MM.1S (cell line): ENCODE results near the gene CACNA1G.

ENCODE experiments used
- DNase-seq: peaks from one replicate; pipeline ENCODE4 v3.0.0-alpha.2; 2015
- H2AFZ ChIP-seq: fragments of 300-600 bp; sonication (generic); 2 replicates; pipeline ENCODE4 v1.6.0; 2016; ENCODE audit warnings: antibody characterized with exemption, low read length
- H3F3A ChIP-seq: fragments of 300-600 bp; sonication (generic); 2 replicates; pipeline ENCODE4 v1.6.1; 2016; ENCODE audit warnings: mild to moderate bottlenecking, antibody characterized with exemption, low read length, moderate library complexity, mixed read lengths; ENCODE audit not compliant: insufficient read depth
- H3K27ac ChIP-seq: fragments of 300-600 bp; sonication (generic); 2 replicates; pipeline ENCODE4 v1.5.1; 2016; ENCODE audit warnings: mild to moderate bottlenecking, low read length
- H3K27me3 ChIP-seq: fragments of 300-600 bp; sonication (generic); replicated peaks from 2 replicates; pipeline ENCODE4 v1.6.0; 2016; ENCODE audit warnings: low read length; ENCODE audit not compliant: insufficient read depth
- H3K36me3 ChIP-seq: fragments of 300-600 bp; sonication (generic); replicated peaks from 2 replicates; pipeline ENCODE4 v1.6.1; 2016; ENCODE audit warnings: mild to moderate bottlenecking, low read length, mixed read lengths; ENCODE audit not compliant: insufficient read depth
- H3K4me1 ChIP-seq: fragments of 300-600 bp; sonication (generic); 2 replicates; pipeline ENCODE4 v1.6.1; 2016; ENCODE audit warnings: low read length, mixed read lengths
- H3K4me2 ChIP-seq: fragments of 300-600 bp; sonication (generic); 2 replicates; pipeline ENCODE4 v1.6.0; 2016; ENCODE audit warnings: low read depth, low read length
- H3K4me3 ChIP-seq: fragments of 300-600 bp; sonication (generic); 2 replicates; pipeline ENCODE4 v1.5.1; 2016; ENCODE audit warnings: low read length, mixed read lengths
- H3K79me2 ChIP-seq: fragments of 300-600 bp; sonication (generic); 2 replicates; pipeline ENCODE4 v1.6.1; 2016; ENCODE audit warnings: mixed run types, low read length, mixed read lengths
- H3K9ac ChIP-seq: fragments of 300-600 bp; sonication (generic); 2 replicates; pipeline ENCODE4 v1.6.1; 2016; ENCODE audit warnings: low read length, mixed read lengths
- H3K9me2 ChIP-seq: fragments of 300-600 bp; sonication (generic); replicated peaks from 2 replicates; pipeline ENCODE4 v1.6.1; 2016; ENCODE audit warnings: mild to moderate bottlenecking, low read length, mixed read lengths; ENCODE audit not compliant: insufficient read depth
- H3K9me3 ChIP-seq: fragments of 300-600 bp; sonication (generic); replicated peaks from 2 replicates; pipeline ENCODE4 v1.6.1; 2016; ENCODE audit warnings: mild to moderate bottlenecking, low read length, mixed read lengths; ENCODE audit not compliant: insufficient read depth
- H4K20me1 ChIP-seq: fragments of 300-600 bp; sonication (generic); 2 replicates; pipeline ENCODE4 v1.6.1; 2016; ENCODE audit warnings: mild to moderate bottlenecking, low read length, moderate library complexity, mixed read lengths; ENCODE audit not compliant: insufficient read depth
- EZH2 ChIP-seq: fragments of 300-600 bp; sonication (generic); optimal IDR thresholded peaks from 2 replicates; pipeline ENCODE3; 2017; ENCODE audit warnings: low read depth, mild to moderate bottlenecking, antibody characterized with exemption, low read length, mixed read lengths
- EZH2phosphoT487 ChIP-seq: fragments of 300-600 bp; sonication (generic); IDR thresholded peaks from 2 replicates; pipeline ENCODE4 v1.6.1; 2018; ENCODE audit warnings: antibody characterized with exemption, low read length
- TF ChIP-seq, protein P1 (sequence below): fragments of 300-600 bp; sonication (generic); IDR thresholded peaks from 2 replicates; pipeline ENCODE4 v1.5.1; 2016; ENCODE audit warnings: antibody characterized with exemption, low read length, mixed read lengths

The CACNA1G gene

DNA sequence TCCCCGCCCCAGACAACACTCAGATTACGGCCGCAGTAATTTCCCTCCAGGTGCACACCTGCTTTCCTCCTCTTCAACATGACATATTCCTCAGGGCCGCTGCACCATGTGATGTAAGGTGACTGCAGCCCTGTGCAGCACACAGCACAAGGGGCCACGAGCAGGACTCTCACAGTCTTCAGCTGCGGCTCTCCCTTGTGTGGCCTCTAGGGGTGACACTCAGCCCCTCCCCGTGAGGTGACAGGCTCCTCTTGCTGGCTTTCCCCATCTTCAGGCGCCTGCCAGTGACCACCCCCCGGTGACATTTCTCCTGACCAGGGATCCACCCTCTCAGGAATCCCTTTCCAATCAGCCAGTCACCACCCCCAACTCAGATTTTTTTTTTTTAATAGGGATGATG, 42.8 kb downstream of the CACNA1G start:
- no peaks in the 10 kb centered on the region for H3K79me2 ChIP-seq
- TF ChIP-seq, protein P1, sequence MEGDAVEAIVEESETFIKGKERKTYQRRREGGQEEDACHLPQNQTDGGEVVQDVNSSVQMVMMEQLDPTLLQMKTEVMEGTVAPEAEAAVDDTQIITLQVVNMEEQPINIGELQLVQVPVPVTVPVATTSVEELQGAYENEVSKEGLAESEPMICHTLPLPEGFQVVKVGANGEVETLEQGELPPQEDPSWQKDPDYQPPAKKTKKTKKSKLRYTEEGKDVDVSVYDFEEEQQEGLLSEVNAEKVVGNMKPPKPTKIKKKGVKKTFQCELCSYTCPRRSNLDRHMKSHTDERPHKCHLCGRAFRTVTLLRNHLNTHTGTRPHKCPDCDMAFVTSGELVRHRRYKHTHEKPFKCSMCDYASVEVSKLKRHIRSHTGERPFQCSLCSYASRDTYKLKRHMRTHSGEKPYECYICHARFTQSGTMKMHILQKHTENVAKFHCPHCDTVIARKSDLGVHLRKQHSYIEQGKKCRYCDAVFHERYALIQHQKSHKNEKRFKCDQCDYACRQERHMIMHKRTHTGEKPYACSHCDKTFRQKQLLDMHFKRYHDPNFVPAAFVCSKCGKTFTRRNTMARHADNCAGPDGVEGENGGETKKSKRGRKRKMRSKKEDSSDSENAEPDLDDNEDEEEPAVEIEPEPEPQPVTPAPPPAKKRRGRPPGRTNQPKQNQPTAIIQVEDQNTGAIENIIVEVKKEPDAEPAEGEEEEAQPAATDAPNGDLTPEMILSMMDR = peak; percentile 47
- TF ChIP-seq EZH2phosphoT487 = no peak
- no peak for TF ChIP-seq EZH2
- H3K9me2 ChIP-seq = no peaks in the 10 kb centered on the region
- no peak overlapping the region for H3K9ac ChIP-seq
- H3K36me3 ChIP-seq = no peaks in the 10 kb centered on the region
- H3K27me3 ChIP-seq = peaks cover 94% of the 10 kb centered on the region
- H3K4me2 ChIP-seq = peak overlapping the region; percentile 10; the same call in 1 of the 2 replicates
- no peak for DNase-seq
- H3K9me3 ChIP-seq = no peaks in the 10 kb centered on the region
- no peak overlapping the region for H3K4me3 ChIP-seq
- H3K4me1 ChIP-seq = no peaks in the 10 kb centered on the region
- no peaks in the 10 kb centered on the region for H3F3A ChIP-seq
- H2AFZ ChIP-seq = no peak overlapping the region
- no peaks in the 10 kb centered on the region for H4K20me1 ChIP-seq
- no peak overlapping the region for H3K27ac ChIP-seq

GRCh38 chr17:50604513-50604912, 44.0 kb downstream of the CACNA1G start:
- Histone ChIP-seq H3K4me1 (no peaks in the 10 kb centered on the region), H4K20me1 (no peaks in the 10 kb centered on the region), H3K27ac (no peak overlapping the region), H3K9me3 (no peaks in the 10 kb centered on the region), H3K9me2 (no peaks in the 10 kb centered on the region), H3K4me2 (no peak overlapping the region), H3F3A (no peaks in the 10 kb centered on the region), H2AFZ (no peak overlapping the region), H3K36me3 (no peaks in the 10 kb centered on the region), H3K27me3 (peaks cover 98% of the 10 kb centered on the region), H3K4me3 (no peak overlapping the region), H3K9ac (no peak overlapping the region), H3K79me2 (no peaks in the 10 kb centered on the region)
- TF ChIP-seq EZH2phosphoT487 (no peak), EZH2 (no peak)
- TF ChIP-seq, protein P1 = no peak
- no peak for DNase-seq

DNA sequence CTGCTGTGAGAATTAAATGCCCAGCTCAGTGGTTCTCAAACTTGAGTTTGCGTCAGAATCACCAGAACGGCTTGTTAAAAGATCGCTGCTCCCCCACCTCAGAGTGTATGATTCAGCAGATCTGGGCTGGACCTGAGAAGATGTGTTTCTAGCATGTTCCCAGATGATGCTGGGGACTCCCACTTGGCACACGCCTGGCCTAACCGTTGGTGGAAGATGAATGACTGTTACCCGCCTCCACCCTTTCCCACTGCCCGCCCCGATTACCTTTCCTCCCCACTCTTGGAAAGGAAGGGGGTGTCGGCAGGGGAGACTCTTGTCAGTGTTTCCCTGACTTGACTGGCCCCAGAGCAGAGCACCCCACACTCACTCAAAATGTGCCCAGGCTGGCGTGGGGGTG, 44.9 kb downstream of the CACNA1G start:
- Histone ChIP-seq H3K27ac (no peak overlapping the region), H3K36me3 (no peaks in the 10 kb centered on the region), H3K4me1 (no peaks in the 10 kb centered on the region), H3K9ac (no peak overlapping the region), H3K4me3 (no peak overlapping the region), H4K20me1 (no peaks in the 10 kb centered on the region), H3K27me3 (peaks cover 98% of the 10 kb centered on the region), H2AFZ (no peak overlapping the region), H3K79me2 (no peaks in the 10 kb centered on the region), H3K9me2 (no peaks in the 10 kb centered on the region), H3K4me2 (no peak overlapping the region), H3F3A (no peaks in the 10 kb centered on the region), H3K9me3 (no peaks in the 10 kb centered on the region)
- TF ChIP-seq EZH2phosphoT487 = no peak
- TF ChIP-seq EZH2 = no peak
- TF ChIP-seq, protein P1 = no peak
- no peak for DNase-seq
